NCI-H2227 (cell line): ENCODE measurements around the gene KCNQ1.

Source experiments
- DNase-seq: peaks from one replicate; lab custom pipeline; 2025; ENCODE audit not compliant: unreplicated experiment; lab: John Stamatoyannopoulos, UW

Gene KCNQ1

GRCh38 chr11:2726964-2727363 lies 282.2 kb downstream of the KCNQ1 start:
- no peak for DNase-seq

GRCh38 chr11:2728128-2728662 lies 283.4 kb downstream of the KCNQ1 start:
- DNase-seq, result no peak

- no peak for DNase-seq
These were observed 284.0 kb downstream of the KCNQ1 start for GRCh38 chr11:2728663-2729332.

- DNase-seq, result no peak
These were observed 285.0 kb downstream of the KCNQ1 start for GRCh38 chr11:2729841-2730240.

- no peak for DNase-seq
These were observed 285.7 kb downstream of the KCNQ1 start for GRCh38 chr11:2730272-2731129.

- no peak for DNase-seq
These were observed 286.6 kb downstream of the KCNQ1 start for GRCh38 chr11:2731130-2732125.

- DNase-seq, result no peak
These were observed 287.6 kb downstream of the KCNQ1 start for GRCh38 chr11:2732261-2732939.

GRCh38 chr11:2732940-2733628 lies 288.3 kb downstream of the KCNQ1 start:
- DNase-seq, result no peak

- DNase-seq, result no peak
These were observed 289.6 kb downstream of the KCNQ1 start for GRCh38 chr11:2734181-2735052.

GRCh38 chr11:2735053-2735589 lies 290.3 kb downstream of the KCNQ1 start:
- no peak for DNase-seq

GRCh38 chr11:2736577-2737225 lies 291.9 kb downstream of the KCNQ1 start:
- no peak for DNase-seq

- no peak for DNase-seq
These were observed 292.4 kb downstream of the KCNQ1 start for GRCh38 chr11:2737226-2737590.

- DNase-seq, result no peak
These were observed 293.1 kb downstream of the KCNQ1 start for GRCh38 chr11:2737866-2738265.

- no peak for DNase-seq
These were observed 294.0 kb downstream of the KCNQ1 start for GRCh38 chr11:2738551-2739431.

- DNase-seq, result no peak
These were observed 294.9 kb downstream of the KCNQ1 start for GRCh38 chr11:2739531-2740274.

GRCh38 chr11:2740275-2740940 lies 295.6 kb downstream of the KCNQ1 start:
- DNase-seq, result no peak
